Endothelial cell of umbilical vein (primary cell): ENCODE results near the gene CCDC97. TPM values are rescaled to one million over a fixed set of nuclear protein-coding genes. Genes with fewer than 3 reads are reported as not detected.

Experiments used
- BruUV-seq: library from RNA; stranded (reverse); fragments of 400-500 nt; replicated peaks from 2 replicates; lab custom pipeline; 2021; lab: Mats Ljungman, UMichigan
- CTCF ChIA-PET: fragments of 300-600, 350-600 bp; sonication (Branson Sonifier 250); formaldehyde crosslinking; loops from one replicate; lab custom pipeline; 2021; ENCODE audit warnings: antibody characterized with exemption, inconsistent platforms; lab: Charles Lee
- POLR2A ChIA-PET: fragments of 300-600, 350-600 bp; sonication (Branson Sonifier 250); formaldehyde crosslinking; loops from one replicate; lab custom pipeline; 2021; ENCODE audit warnings: antibody characterized with exemption, inconsistent platforms; lab: Charles Lee
- DNase-seq: peaks from one replicate; pipeline ENCODE4 v3.0.0-alpha.2; 2011; ENCODE audit warnings: low read depth, low spot score
- FAIRE-seq: peaks from 2 replicates; lab custom pipeline; 2011; peaks lifted over from hg19 to GRCh38; lab: Jason Lieb, UNC
- H2AFZ ChIP-seq: 2 replicates; pipeline ENCODE4 v1.6.0; 2012; ENCODE audit warnings: low read depth, low read length, control low read depth, inconsistent platforms
- H3K27ac ChIP-seq: 2 replicates; pipeline ENCODE4 v1.5.1; 2011; ENCODE audit warnings: low read depth, mild to moderate bottlenecking, control low read depth, low read length, moderate library complexity; ENCODE audit not compliant: insufficient read depth
- H3K27me3 ChIP-seq, 2 experiments: 2 replicates each; pipeline versions ENCODE4 v1.6.0 to v1.6.1; 2011; ENCODE audit warnings: low read length in 2 of 2, mixed read lengths in 1 of 2; ENCODE audit not compliant: control insufficient read depth in 2 of 2, insufficient read depth in 2 of 2
- H3K36me3 ChIP-seq, 2 experiments: 2 replicates in 1 of 2; 3 replicates in 1 of 2; pipeline ENCODE4 v1.5.1; 2011; ENCODE audit warnings: low read length in 2 of 2, mild to moderate bottlenecking in 1 of 2, moderate library complexity in 1 of 2; ENCODE audit not compliant: control insufficient read depth in 2 of 2, insufficient read depth in 2 of 2; ENCODE audit errors: extremely low read depth in 1 of 2
- H3K4me1 ChIP-seq: 3 replicates; pipeline ENCODE4 v1.5.1; 2011; ENCODE audit warnings: mild to moderate bottlenecking, low read length; ENCODE audit not compliant: control insufficient read depth, insufficient read depth; ENCODE audit errors: extremely low read depth
- H3K4me2 ChIP-seq: 2 replicates; pipeline ENCODE4 v1.6.1; 2011; ENCODE audit warnings: low read length, control low read depth, mixed read lengths; ENCODE audit not compliant: insufficient read depth
- H3K4me3 ChIP-seq, 3 experiments: fragments of 200-600 bp in 1 of 3; sonication (generic), shearing (Covaris generic) in 1 of 3; replicated peaks in 1 of 3; 2 replicates each; pipeline ENCODE4 v1.5.1; 2011 to 2016; ENCODE audit warnings: control low read depth in 3 of 3, low read length in 3 of 3, mild to moderate bottlenecking in 2 of 3, inconsistent platforms in 1 of 3, low read depth in 1 of 3, moderate library complexity in 1 of 3; ENCODE audit not compliant: insufficient read depth in 1 of 3
- H3K79me2 ChIP-seq: 2 replicates; pipeline ENCODE4 v1.6.0; 2012; ENCODE audit warnings: low read length, inconsistent platforms; ENCODE audit not compliant: control insufficient read depth, insufficient read depth
- H3K9ac ChIP-seq: replicated peaks from 2 replicates; pipeline ENCODE3; 2011; ENCODE audit warnings: low read length, control low read depth; ENCODE audit not compliant: insufficient read depth; ENCODE audit errors: extremely low read depth
- H3K9me1 ChIP-seq: replicated peaks from 3 replicates; pipeline ENCODE4 v1.6.0; 2011; ENCODE audit warnings: mild to moderate bottlenecking, low read length; ENCODE audit not compliant: control insufficient read depth, insufficient read depth; ENCODE audit errors: extremely low read depth
- H3K9me3 ChIP-seq: replicated peaks from 2 replicates; pipeline ENCODE4 v1.5.1; 2012; ENCODE audit warnings: low read length, inconsistent platforms; ENCODE audit not compliant: control insufficient read depth, insufficient read depth
- H4K20me1 ChIP-seq: replicated peaks from 2 replicates; pipeline ENCODE3; 2011; ENCODE audit warnings: mild to moderate bottlenecking, low read length; ENCODE audit not compliant: control insufficient read depth, insufficient read depth; ENCODE audit errors: extremely low read depth
- EZH2 ChIP-seq: IDR thresholded peaks from 2 replicates; pipeline ENCODE4 v1.6.1; 2012; ENCODE audit warnings: borderline replicate concordance, low read depth, mild to moderate bottlenecking, moderate library complexity, low read length, inconsistent platforms; ENCODE audit not compliant: severe bottlenecking
- FOS ChIP-seq: IDR thresholded peaks from 2 replicates; pipeline ENCODE4 v1.6.1; 2011; ENCODE audit warnings: mild to moderate bottlenecking, low read length, moderate library complexity, borderline replicate concordance; ENCODE audit not compliant: insufficient read depth
- GATA2 ChIP-seq: IDR thresholded peaks from 2 replicates; pipeline ENCODE4 v1.7.0; 2011; ENCODE audit warnings: low read depth, mild to moderate bottlenecking, moderate library complexity, mixed read lengths, low read length; ENCODE audit not compliant: insufficient read length, insufficient read depth
- JUN ChIP-seq: IDR thresholded peaks from 2 replicates; pipeline ENCODE4 v1.6.1; 2011; ENCODE audit warnings: borderline replicate concordance, low read depth; ENCODE audit not compliant: insufficient read length, insufficient read depth
- MAX ChIP-seq: IDR thresholded peaks from 2 replicates; pipeline ENCODE4 v1.6.1; 2011; ENCODE audit not compliant: insufficient read depth, insufficient read length
- MYC ChIP-seq: IDR thresholded peaks from one replicate; pipeline ENCODE4 v1.6.1; 2011; ENCODE audit warnings: mild to moderate bottlenecking, low read depth, low read length
- POLR2A ChIP-seq: IDR thresholded peaks from 2 replicates; pipeline ENCODE4 v1.6.1; 2012; ENCODE audit warnings: low read depth, mild to moderate bottlenecking, control low read depth, low read length
- POLR2AphosphoS5 ChIP-seq: IDR thresholded peaks from 2 replicates; pipeline ENCODE4 v1.6.1; 2012; ENCODE audit warnings: low read depth, mild to moderate bottlenecking, control low read depth, low read length, moderate library complexity; ENCODE audit not compliant: insufficient read depth
- dilution Hi-C: fragments of 300-500 bp; cut with MboI; formaldehyde crosslinking; loops from one replicate; pipeline ENCODE4 v1.15.0; 2019; ENCODE audit warnings: low sequenced_read_pairs; ENCODE audit not compliant: extremely low pct_ligation_motif_present
- intact Hi-C: fragments of 100-400 bp; cut with micrococcal nuclease; formaldehyde crosslinking; loops from one replicate; pipeline ENCODE4 v1.10.0; 2022
- polyA plus RNA-seq, 4 experiments: library from polyadenylated mRNA; depleted of rRNA in 3 of 4; stranded (reverse) in 3 of 4; unstranded in 1 of 4; fragments of >200 nt; gene quantifications; 2 replicates each; pipeline versions ENCODE4 v1.2.1 to v1.2.3, GENCODE V29; 2011 to 2012; ENCODE audit warnings: missing spikeins in 1 of 4
- total RNA-seq: library from RNA; stranded (reverse); gene quantifications from 2 replicates; pipeline ENCODE4 v1.2.3, GENCODE V29; 2021
- TF ChIP-seq, protein P1 (sequence below), 2 donors: IDR thresholded peaks; 1 replicate in 1 of 2; 2 replicates in 1 of 2; pipeline ENCODE4 v1.5.1; 2011; ENCODE audit warnings: low read length in 2 of 2, mild to moderate bottlenecking in 2 of 2, moderate library complexity in 2 of 2, control low read depth in 1 of 2, inconsistent platforms in 1 of 2, low read depth in 1 of 2; ENCODE audit not compliant: insufficient read depth in 1 of 2; ENCODE audit errors: extremely low read depth in 1 of 2

CCDC97 gene
- total and polyA plus RNA-seq, 2 donors (not counting 3 experiments of a cell fraction or from before 2014, with no cell fraction given), result 20.7 to 27.2 TPM

DNA sequence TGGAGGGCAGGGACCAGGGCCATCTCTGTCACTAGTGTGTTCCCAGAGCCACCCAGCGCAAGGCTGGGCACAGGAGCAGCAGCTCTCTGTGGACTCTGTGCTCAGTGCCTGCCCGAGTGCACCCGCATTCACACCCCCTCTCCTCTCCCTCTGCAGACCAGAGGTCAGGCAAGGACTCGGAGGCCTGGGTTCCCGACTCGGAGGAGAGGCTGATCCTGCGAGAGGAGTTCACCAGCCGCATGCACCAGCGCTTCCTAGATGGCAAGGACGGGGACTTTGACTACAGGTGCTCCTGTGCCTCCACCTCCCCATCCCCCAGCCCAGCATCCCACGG, 10.2 kb downstream of the CCDC97 start:
- H4K20me1 ChIP-seq, result no peaks in the 10 kb centered on the region
- no peaks in the 10 kb centered on the region for H3K27me3 ChIP-seq
- H3K4me2 ChIP-seq, result no peak overlapping the region
- H3K4me1 ChIP-seq, result peaks cover 33% of the 10 kb centered on the region
- H3K79me2 ChIP-seq, result no peaks in the 10 kb centered on the region
- FAIRE-seq, result no peak
- dilution Hi-C loops, result no loop called here
- intact Hi-C loops, result loop anchor here (5.0 kb wide), 2 partner anchors 98 to 252 kb away; no protein-coding TSS in a partner anchor
- no peak overlapping the region for H2AFZ ChIP-seq
- no peak for DNase-seq
- no peaks in the 10 kb centered on the region for H3K9me1 ChIP-seq
- peaks cover 8 to 41% of the 10 kb centered on the region in 2 experiments for H3K36me3 ChIP-seq
- POLR2A ChIA-PET, result no interaction called here
- H3K9me3 ChIP-seq, result no peaks in the 10 kb centered on the region
- peak; percentile 36 for TF ChIP-seq POLR2AphosphoS5
- TF ChIP-seq POLR2A, result no peak
- CTCF ChIA-PET, result interaction anchor here (0.9 to 3.6 kb wide), 3 partner anchors 11 to 111 kb away, joined by 3 to 65 read pairs (median 7); partner anchors contain the start of gene TGFB1
- H3K27ac ChIP-seq, result no peak overlapping the region
- no peak overlapping the region for H3K9ac ChIP-seq
- no peak overlapping the region for H3K4me3 ChIP-seq
- BruUV-seq, result no TSS peak

GRCh38 chr19:41320568-41320967, 10.6 kb downstream of the CCDC97 start:
- Histone ChIP-seq H3K4me3 (no peak overlapping the region), H4K20me1 (no peaks in the 10 kb centered on the region), H3K4me2 (no peak overlapping the region), H3K4me1 (peaks cover 34% of the 10 kb centered on the region), H3K36me3 (peaks cover 8 to 39% of the 10 kb centered on the region in 2 experiments), H3K27ac (no peak overlapping the region), H3K9ac (no peak overlapping the region), H3K9me1 (no peaks in the 10 kb centered on the region), H2AFZ (no peak overlapping the region), H3K27me3 (no peaks in the 10 kb centered on the region), H3K79me2 (no peaks in the 10 kb centered on the region), H3K9me3 (no peaks in the 10 kb centered on the region)
- ChIA-PET POLR2A (no interaction called here), CTCF (interaction anchor here (0.9 to 3.6 kb wide), 4 partner anchors 12 to 116 kb away, joined by 3 to 65 read pairs (median 6); partner anchors contain the start of gene TGFB1)
- intact Hi-C loops (loop anchor here (5.0 kb wide), 2 partner anchors 98 to 252 kb away; no protein-coding TSS in a partner anchor), dilution Hi-C loops (no loop called here)
- no peak for TF ChIP-seq GATA2
- no peak for TF ChIP-seq POLR2AphosphoS5
- no peak for TF ChIP-seq POLR2A
- TF ChIP-seq, protein P1, sequence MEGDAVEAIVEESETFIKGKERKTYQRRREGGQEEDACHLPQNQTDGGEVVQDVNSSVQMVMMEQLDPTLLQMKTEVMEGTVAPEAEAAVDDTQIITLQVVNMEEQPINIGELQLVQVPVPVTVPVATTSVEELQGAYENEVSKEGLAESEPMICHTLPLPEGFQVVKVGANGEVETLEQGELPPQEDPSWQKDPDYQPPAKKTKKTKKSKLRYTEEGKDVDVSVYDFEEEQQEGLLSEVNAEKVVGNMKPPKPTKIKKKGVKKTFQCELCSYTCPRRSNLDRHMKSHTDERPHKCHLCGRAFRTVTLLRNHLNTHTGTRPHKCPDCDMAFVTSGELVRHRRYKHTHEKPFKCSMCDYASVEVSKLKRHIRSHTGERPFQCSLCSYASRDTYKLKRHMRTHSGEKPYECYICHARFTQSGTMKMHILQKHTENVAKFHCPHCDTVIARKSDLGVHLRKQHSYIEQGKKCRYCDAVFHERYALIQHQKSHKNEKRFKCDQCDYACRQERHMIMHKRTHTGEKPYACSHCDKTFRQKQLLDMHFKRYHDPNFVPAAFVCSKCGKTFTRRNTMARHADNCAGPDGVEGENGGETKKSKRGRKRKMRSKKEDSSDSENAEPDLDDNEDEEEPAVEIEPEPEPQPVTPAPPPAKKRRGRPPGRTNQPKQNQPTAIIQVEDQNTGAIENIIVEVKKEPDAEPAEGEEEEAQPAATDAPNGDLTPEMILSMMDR (IDR thresholded peaks at IDR 0.05; ENCODE audit: extremely low read depth in 1 of 2, insufficient read depth in 1 of 2, low read depth in 1 of 2, low read length in 2 of 2), result no peak
- no peak for TF ChIP-seq FOS
- no peak for TF ChIP-seq MYC
- no peak for TF ChIP-seq JUN
- TF ChIP-seq MAX, result no peak
- no peak for TF ChIP-seq EZH2
- no peak for FAIRE-seq
- BruUV-seq, result no TSS peak
- DNase-seq, result no peak
